MCF 10A (cell line): ENCODE data around the gene HES6. TPM values are rescaled to one million over a fixed set of nuclear protein-coding genes. Genes with fewer than 3 reads are reported as not detected.

Source experiments
- BruUV-seq: library from RNA; stranded (reverse); fragments of 400-500 nt; replicated peaks from 2 replicates; lab custom pipeline; 2021; lab: Mats Ljungman, UMichigan
- CTCF ChIA-PET: fragments of 300-600 bp; sonication (Branson Sonifier 250); formaldehyde crosslinking; extraction: SDS; loops from one replicate; lab custom pipeline; 2021; ENCODE audit warnings: antibody characterized with exemption, inconsistent platforms; lab: Yijun Ruan, JAX
- POLR2A ChIA-PET: fragments of 300-600, 350-650 bp; sonication (Branson Sonifier 250); formaldehyde crosslinking; extraction: SDS; loops from one replicate; lab custom pipeline; 2020; ENCODE audit warnings: antibody characterized with exemption, inconsistent platforms; lab: Yijun Ruan, JAX
- DNase-seq: peaks from one replicate; pipeline ENCODE4 v3.0.0-alpha.2; 2018; ENCODE audit not compliant: unreplicated experiment
- H3K27ac Mint-ChIP-seq: one replicate; pipeline ENCODE4 v1.8.0; 2022; ENCODE audit warnings: mild to moderate bottlenecking, low read depth, mixed read lengths; ENCODE audit not compliant: unreplicated experiment
- H3K27me3 Mint-ChIP-seq: one replicate; pipeline ENCODE4 v1.8.0; 2022; ENCODE audit warnings: mixed read lengths; ENCODE audit not compliant: insufficient read depth, unreplicated experiment
- H3K36me3 Mint-ChIP-seq: one replicate; pipeline ENCODE4 v1.8.0; 2022; ENCODE audit warnings: mild to moderate bottlenecking, moderate library complexity, mixed read lengths; ENCODE audit not compliant: insufficient read depth, unreplicated experiment
- H3K4me1 Mint-ChIP-seq: one replicate; pipeline ENCODE4 v1.8.0; 2022; ENCODE audit warnings: mixed read lengths; ENCODE audit not compliant: insufficient read depth, unreplicated experiment
- H3K4me3 Mint-ChIP-seq: one replicate; pipeline ENCODE4 v1.8.0; 2022; ENCODE audit warnings: mild to moderate bottlenecking, moderate library complexity, mixed read lengths; ENCODE audit not compliant: unreplicated experiment
- H3K9me3 Mint-ChIP-seq: one replicate; pipeline ENCODE4 v1.8.0; 2022; ENCODE audit warnings: mixed read lengths; ENCODE audit not compliant: unreplicated experiment
- intact Hi-C: fragments of 100-400 bp; cut with micrococcal nuclease; formaldehyde crosslinking; loops from 2 replicates; pipeline ENCODE4 v1.14.1; 2022
- total RNA-seq: library from RNA; stranded (reverse); gene quantifications from 2 replicates; pipeline ENCODE4 v1.2.3, GENCODE V29; 2022
- TF ChIP-seq, protein P1 (sequence below): fragments of 200-600 bp; IDR thresholded peaks from one replicate; pipeline ENCODE4 v1.8.0; 2022; ENCODE audit warnings: antibody characterized with exemption, mild to moderate bottlenecking; ENCODE audit not compliant: unreplicated experiment

Gene HES6
- total RNA-seq, 1 experiment from 2014 or later, result 19.7 TPM

DNA sequence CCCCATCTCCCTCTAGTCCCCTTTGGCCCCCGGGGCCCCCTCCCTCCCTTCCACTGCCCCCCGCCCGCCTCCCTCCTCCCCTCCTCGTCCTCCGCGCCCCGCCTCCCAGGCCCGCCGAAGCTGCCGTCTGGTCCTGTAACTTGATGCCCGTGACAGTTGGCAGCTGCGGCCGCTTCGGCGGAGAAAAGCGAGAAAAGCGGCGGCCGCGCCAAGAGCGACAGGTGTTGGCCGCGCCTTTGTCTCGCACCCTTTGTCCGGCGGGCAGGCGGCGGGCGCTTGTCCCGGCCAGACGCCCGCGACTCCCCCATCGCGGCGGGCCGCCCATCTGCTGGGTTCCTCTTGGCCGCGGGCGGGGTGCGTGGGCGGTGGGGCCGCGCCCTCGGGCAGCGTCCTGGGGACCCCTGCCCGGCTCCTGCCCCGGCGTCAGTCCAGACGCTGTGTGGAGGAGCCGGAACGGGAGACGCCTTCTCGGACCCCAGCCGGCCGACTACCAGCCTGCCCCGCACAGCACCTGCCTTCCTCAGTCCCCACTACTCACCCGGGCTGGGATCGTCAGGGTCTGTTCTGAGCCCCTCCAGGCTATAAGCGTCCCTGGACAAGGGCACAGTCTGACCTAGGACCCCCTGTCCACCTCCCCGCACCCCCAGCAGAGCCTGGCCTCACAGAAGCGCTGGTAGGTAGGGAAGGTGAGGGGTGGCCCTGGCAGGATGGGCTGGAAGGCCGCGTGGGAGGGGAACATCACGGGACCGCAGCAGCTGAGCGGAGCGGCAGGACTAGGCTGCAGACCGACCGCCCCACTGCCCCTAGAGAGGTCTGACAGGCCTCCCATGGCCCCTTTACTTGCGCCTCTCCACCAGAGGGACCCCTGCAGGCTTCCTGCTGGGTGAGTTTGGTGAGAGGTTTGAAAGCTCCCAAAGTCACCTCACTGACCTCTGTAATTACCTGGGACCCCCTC is 1.2 kb upstream of the HES6 start:
- DNase-seq, result peak; percentile 69
- H3K36me3 Mint-ChIP-seq, result peaks cover 19% of the 10 kb centered on the region
- no peaks in the 10 kb centered on the region for H3K9me3 Mint-ChIP-seq
- no peaks in the 10 kb centered on the region for H3K27me3 Mint-ChIP-seq
- TF ChIP-seq, protein P1, sequence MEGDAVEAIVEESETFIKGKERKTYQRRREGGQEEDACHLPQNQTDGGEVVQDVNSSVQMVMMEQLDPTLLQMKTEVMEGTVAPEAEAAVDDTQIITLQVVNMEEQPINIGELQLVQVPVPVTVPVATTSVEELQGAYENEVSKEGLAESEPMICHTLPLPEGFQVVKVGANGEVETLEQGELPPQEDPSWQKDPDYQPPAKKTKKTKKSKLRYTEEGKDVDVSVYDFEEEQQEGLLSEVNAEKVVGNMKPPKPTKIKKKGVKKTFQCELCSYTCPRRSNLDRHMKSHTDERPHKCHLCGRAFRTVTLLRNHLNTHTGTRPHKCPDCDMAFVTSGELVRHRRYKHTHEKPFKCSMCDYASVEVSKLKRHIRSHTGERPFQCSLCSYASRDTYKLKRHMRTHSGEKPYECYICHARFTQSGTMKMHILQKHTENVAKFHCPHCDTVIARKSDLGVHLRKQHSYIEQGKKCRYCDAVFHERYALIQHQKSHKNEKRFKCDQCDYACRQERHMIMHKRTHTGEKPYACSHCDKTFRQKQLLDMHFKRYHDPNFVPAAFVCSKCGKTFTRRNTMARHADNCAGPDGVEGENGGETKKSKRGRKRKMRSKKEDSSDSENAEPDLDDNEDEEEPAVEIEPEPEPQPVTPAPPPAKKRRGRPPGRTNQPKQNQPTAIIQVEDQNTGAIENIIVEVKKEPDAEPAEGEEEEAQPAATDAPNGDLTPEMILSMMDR, result no peak
- ChIA-PET CTCF (no interaction called here), POLR2A (interaction anchor here (1.1 kb wide), 1 partner anchor 38 kb away, joined by 3 read pairs; no protein-coding TSS in a partner anchor)
- BruUV-seq, result no TSS peak
- no peak overlapping the region for H3K27ac Mint-ChIP-seq
- peaks cover 5% of the 10 kb centered on the region for H3K4me1 Mint-ChIP-seq
- intact Hi-C loops, result loop anchor here (2.0 kb wide), 1 partner anchor 180 kb away; the partner anchor contains the start of gene SCLY
- peak overlapping the region; percentile 80 for H3K4me3 Mint-ChIP-seq

DNA sequence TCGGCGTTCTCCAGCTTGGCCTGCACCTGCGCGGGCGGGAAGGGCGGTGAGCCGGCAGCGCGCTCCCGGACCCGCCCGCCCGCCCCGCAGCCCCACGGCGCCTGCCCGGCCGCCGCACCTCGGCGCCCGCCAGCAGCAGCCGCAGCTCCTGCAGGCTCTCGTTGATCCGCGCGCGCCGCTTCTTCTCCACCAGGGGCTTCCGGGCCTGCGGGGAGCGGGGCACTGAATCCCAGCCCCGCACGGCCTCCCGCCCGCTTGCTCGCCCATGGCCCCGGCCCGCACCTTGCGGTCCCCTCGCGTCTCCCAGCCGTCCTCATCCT is 335 bp downstream of the HES6 start:
- TF ChIP-seq, protein P1, result no peak
- H3K27me3 Mint-ChIP-seq, result no peaks in the 10 kb centered on the region
- H3K9me3 Mint-ChIP-seq, result no peaks in the 10 kb centered on the region
- H3K27ac Mint-ChIP-seq, result no peak overlapping the region
- no TSS peak for BruUV-seq
- POLR2A ChIA-PET, result interaction anchor here (1.1 to 1.3 kb wide), 2 partner anchors 37 to 47 kb away, joined by 3 read pairs; no protein-coding TSS in a partner anchor
- peak overlapping the region; percentile 80 for H3K4me3 Mint-ChIP-seq
- CTCF ChIA-PET, result interaction anchor here (0.6 kb wide), 2 partner anchors 377 to 566 kb away, joined by 3 to 5 read pairs; no protein-coding TSS in a partner anchor
- intact Hi-C loops, result no loop called here
- peaks cover 5% of the 10 kb centered on the region for H3K4me1 Mint-ChIP-seq
- no peak for DNase-seq
- peaks cover 5% of the 10 kb centered on the region for H3K36me3 Mint-ChIP-seq

DNA sequence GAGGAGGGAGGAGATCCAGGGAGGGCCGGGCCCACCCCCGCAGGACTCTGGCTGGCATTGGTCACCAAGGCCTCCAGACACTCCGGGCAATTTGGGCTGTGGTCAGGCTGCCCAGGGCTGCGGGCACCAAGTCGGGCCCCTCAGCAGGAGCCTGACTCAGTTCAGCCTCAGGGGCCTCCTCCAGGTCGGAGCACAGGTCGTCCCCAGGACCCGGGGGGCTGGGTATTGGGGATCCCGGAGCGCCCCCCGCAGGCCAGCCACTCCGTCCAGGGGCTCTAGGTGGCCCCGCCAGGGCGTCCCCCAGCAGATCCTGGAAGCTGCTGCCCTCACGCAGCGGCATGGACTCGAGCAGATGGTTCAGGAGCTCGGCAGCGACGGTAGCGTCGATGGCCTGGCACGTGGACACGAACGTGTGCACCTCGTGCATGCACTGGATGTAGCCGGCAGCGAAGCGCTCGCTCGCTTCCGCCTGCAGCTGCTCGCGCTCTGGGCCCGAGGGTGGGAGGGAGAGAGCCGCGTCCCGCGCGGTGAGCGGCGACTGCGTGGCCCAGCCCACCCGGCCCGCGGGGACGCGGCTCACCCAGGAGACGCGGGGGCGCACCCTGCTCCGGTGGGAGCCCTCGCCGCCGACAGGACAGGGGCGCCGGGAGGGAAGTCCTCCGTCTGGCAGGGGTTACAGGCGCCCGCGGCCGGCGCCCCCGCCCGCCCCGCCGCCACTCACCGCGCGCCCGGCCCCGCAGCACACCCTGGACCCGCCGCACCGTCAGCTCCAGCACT is 884 bp downstream of the HES6 start:
- DNase-seq, result no peak
- TF ChIP-seq, protein P1, result no peak
- no peaks in the 10 kb centered on the region for H3K27me3 Mint-ChIP-seq
- intact Hi-C loops, result no loop called here
- peak overlapping the region; percentile 80 for H3K4me3 Mint-ChIP-seq
- H3K27ac Mint-ChIP-seq, result no peak overlapping the region
- peaks cover 5% of the 10 kb centered on the region for H3K4me1 Mint-ChIP-seq
- CTCF ChIA-PET, result interaction anchor here (0.6 to 1.0 kb wide), 2 partner anchors 205 to 376 kb away, joined by 3 to 5 read pairs; no protein-coding TSS in a partner anchor
- H3K9me3 Mint-ChIP-seq, result no peaks in the 10 kb centered on the region
- POLR2A ChIA-PET, result interaction anchor here (1.0 to 3.7 kb wide), 3 partner anchors 35 to 48 kb away, joined by 3 to 13 read pairs (median 3); no protein-coding TSS in a partner anchor
- no TSS peak for BruUV-seq
- no peaks in the 10 kb centered on the region for H3K36me3 Mint-ChIP-seq
